Testis (tissue), 3 donors: ENCODE measurements around the gene C1QTNF12. TPM values are rescaled to one million over a fixed set of nuclear protein-coding genes. Genes with fewer than 3 reads are reported as not detected.

ENCODE experiments used
- DNase-seq: peaks from one replicate; pipeline ENCODE4 v3.0.0-alpha.2; 2019
- H3K27ac ChIP-seq, 2 donors: fragments of 200-600 bp; sonication (generic); one replicate each; pipeline ENCODE4 v1.5.1; 2019
- H3K27me3 ChIP-seq: fragments of 200-600 bp; sonication (generic); one replicate; pipeline ENCODE4 v1.5.1; 2019
- H3K36me3 ChIP-seq: fragments of 200-600 bp; sonication (generic); one replicate; pipeline ENCODE4 v1.5.1; 2017; ENCODE audit warnings: low read depth; ENCODE audit errors: missing control alignments
- H3K4me1 ChIP-seq: fragments of 200-600 bp; sonication (generic); one replicate; pipeline ENCODE4 v1.5.1; 2019
- H3K4me3 ChIP-seq, 2 donors: fragments of 200-600 bp; sonication (generic); one replicate each; pipeline ENCODE4 v1.5.1; 2017 to 2019
- H3K9me3 ChIP-seq: fragments of 200-600 bp; sonication (generic); one replicate; pipeline ENCODE4 v1.5.1; 2017
- POLR2A ChIP-seq: fragments of 450-650 bp; IDR thresholded peaks from one replicate; pipeline ENCODE4 v1.6.1; 2017; ENCODE audit warnings: antibody characterized with exemption, mild to moderate bottlenecking, moderate library complexity
- WGBS, 2 donors: methylation state at CpG; one replicate each; pipeline ENCODE4 v1.1.5; 2018; 5-methylcytosine and 5-hydroxymethylcytosine counted together
- intact Hi-C: fragments of 100-400 bp; cut with DNase I; formaldehyde crosslinking; loops from one replicate; pipeline ENCODE4 v1.15.1; 2023; ENCODE audit warnings: low total_unique reads
- polyA plus RNA-seq: library from polyadenylated mRNA; stranded (reverse); fragments of 350-450 nt; fragmentation: Illumina TruSeq; extraction: RNeasy Lipid Tissue Mini Kit (QIAGEN cat#74804); gene quantifications from one replicate; pipeline ENCODE4 v1.2.3, GENCODE V29; 2014; ENCODE audit warnings: low read depth, low replicate concordance; ENCODE audit not compliant: insufficient read depth
- total RNA-seq, 2 donors: library from RNA; depleted of rRNA; stranded (reverse); fragments of >200 nt; gene quantifications; one replicate each; pipeline ENCODE4 v1.2.3, GENCODE V29; 2016
- TF ChIP-seq, protein P1 (sequence below), 3 experiments: fragments of 450-650 bp in 2 of 3; fragments of 200-600 bp in 1 of 3; sonication (generic) in 1 of 3; IDR thresholded peaks; one replicate each; pipeline ENCODE4 v1.5.1; 2016 to 2019; ENCODE audit warnings: antibody characterized with exemption in 3 of 3, mild to moderate bottlenecking in 2 of 3, moderate library complexity in 1 of 3

The C1QTNF12 gene
- total and polyA plus RNA-seq, 3 donors from 2014 or later = 2.7 to 7.7 (median 4.7) TPM

DNA sequence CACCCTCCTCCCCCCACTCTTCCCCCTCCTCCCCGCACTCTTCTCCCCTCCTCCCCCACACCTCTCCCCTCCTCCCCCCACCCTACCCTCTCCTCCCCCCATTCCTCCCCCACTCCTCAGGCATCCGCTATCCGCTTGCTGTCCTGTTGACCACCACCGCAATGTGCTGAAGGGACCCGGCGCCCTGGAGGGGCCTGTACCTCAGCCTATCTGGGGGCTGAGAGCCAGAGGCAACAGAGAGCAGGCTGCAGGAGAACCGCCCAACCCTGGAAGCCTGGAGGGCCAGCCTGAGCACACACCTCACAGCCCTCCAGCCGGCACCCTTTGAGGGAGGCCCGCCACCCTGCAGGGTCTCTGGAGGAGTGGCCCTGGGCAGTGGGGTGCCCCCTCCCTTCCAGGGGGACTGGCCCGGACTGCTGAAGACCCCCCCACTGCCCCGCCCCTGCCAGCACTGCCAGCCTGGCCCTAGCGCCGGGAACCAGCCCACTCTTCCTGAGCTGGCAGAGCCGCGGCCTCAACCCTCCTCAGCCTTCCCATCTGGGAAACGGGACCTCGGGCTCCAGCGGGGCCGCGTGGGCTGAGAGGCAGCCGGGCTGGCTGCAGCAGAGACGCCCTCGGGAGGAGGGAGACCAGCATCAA, 1.2 kb downstream of the C1QTNF12 start:
- no peaks in the 10 kb centered on the region for H3K36me3 ChIP-seq
- 71% methylated on average over 16 of the region's 23 CpGs; no CpG with 5 or more reads in 1 of the 2 donors for WGBS, 2 donors
- peaks cover 3% of the 10 kb centered on the region for H3K4me1 ChIP-seq
- no peak overlapping the region for H3K4me3 ChIP-seq
- TF ChIP-seq POLR2A = no peak
- TF ChIP-seq, protein P1, sequence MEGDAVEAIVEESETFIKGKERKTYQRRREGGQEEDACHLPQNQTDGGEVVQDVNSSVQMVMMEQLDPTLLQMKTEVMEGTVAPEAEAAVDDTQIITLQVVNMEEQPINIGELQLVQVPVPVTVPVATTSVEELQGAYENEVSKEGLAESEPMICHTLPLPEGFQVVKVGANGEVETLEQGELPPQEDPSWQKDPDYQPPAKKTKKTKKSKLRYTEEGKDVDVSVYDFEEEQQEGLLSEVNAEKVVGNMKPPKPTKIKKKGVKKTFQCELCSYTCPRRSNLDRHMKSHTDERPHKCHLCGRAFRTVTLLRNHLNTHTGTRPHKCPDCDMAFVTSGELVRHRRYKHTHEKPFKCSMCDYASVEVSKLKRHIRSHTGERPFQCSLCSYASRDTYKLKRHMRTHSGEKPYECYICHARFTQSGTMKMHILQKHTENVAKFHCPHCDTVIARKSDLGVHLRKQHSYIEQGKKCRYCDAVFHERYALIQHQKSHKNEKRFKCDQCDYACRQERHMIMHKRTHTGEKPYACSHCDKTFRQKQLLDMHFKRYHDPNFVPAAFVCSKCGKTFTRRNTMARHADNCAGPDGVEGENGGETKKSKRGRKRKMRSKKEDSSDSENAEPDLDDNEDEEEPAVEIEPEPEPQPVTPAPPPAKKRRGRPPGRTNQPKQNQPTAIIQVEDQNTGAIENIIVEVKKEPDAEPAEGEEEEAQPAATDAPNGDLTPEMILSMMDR (IDR thresholded peaks at IDR 0.05) = no peak
- no peak for DNase-seq
- H3K27ac ChIP-seq = no peak overlapping the region
- H3K9me3 ChIP-seq = no peaks in the 10 kb centered on the region
- intact Hi-C loops = loop anchor here (10.0 kb wide), 1 partner anchor 120 kb away; no protein-coding TSS in a partner anchor
- no peaks in the 10 kb centered on the region for H3K27me3 ChIP-seq

DNA sequence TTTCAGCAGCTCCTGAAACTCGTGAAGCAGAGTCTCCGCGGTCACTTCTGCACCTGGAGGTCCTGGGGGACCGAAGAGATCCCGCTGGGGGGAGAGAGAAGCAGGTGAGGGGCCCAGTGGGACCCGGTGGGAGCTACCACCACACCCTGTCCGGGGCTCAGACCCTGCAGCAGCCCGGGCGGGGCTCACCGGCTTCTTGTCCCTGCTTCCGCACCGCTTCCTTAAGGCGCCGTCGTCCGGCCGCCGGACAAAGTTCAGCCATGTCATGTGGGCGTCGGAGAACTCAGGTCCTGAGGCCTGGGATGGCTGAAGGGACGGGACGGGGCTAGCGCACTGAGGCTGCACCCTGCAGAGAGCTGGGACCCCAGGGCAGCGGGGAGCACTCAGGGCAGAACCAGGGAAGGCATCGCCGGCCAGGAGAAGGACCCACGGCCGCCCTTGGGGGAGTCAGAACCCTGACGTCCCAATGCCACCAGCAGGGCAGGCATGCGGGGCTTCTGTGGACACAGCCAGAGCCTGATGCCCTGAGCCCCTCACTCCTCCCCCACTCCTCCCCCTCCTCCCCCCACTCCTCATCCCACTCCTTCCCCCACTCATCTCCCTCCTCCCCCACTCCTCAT, 2.2 kb downstream of the C1QTNF12 start:
- 81 to 90% methylated on average over 9 to 27 of the region's 30 CpGs for WGBS, 2 donors
- H3K4me1 ChIP-seq = peaks cover 3% of the 10 kb centered on the region
- H3K27me3 ChIP-seq = no peaks in the 10 kb centered on the region
- DNase-seq = no peak
- TF ChIP-seq, protein P1 (IDR thresholded peaks at IDR 0.05) = no peak
- TF ChIP-seq POLR2A = no peak
- no peak overlapping the region for H3K27ac ChIP-seq
- no peaks in the 10 kb centered on the region for H3K9me3 ChIP-seq
- H3K4me3 ChIP-seq = no peak overlapping the region
- no peaks in the 10 kb centered on the region for H3K36me3 ChIP-seq
- intact Hi-C loops = loop anchor here (10.0 kb wide), 1 partner anchor 120 kb away; no protein-coding TSS in a partner anchor

DNA sequence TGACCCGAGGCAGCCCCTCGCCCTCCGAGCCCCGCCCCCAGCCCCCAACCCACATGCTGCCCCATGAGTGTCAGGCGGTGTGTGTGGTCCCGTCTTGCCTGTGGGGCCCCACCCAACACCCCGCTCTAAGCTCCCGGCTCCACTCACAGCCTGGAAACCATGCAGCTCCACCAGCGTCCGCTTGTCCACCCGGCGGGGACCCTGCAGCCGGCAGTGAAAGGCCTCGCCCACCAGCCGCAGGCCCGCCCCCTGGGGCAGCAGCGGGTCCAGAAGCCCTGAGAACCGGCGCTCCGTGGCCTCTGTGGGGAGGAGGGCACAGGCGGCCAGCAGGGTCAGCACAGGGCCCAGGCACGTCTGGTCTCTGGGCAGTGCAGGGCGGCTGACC, 2.7 kb downstream of the C1QTNF12 start:
- TF ChIP-seq, protein P1 (IDR thresholded peaks at IDR 0.05) = no peak
- no peak for TF ChIP-seq POLR2A
- Histone ChIP-seq H3K4me1 (peaks cover 3% of the 10 kb centered on the region), H3K27me3 (no peaks in the 10 kb centered on the region), H3K27ac (no peak overlapping the region), H3K36me3 (no peaks in the 10 kb centered on the region), H3K9me3 (no peaks in the 10 kb centered on the region), H3K4me3 (no peak overlapping the region)
- WGBS, 2 donors = 84 to 100% methylated on average over 1 to 23 of the region's 23 CpGs
- DNase-seq = no peak
- intact Hi-C loops = loop anchor here (10.0 kb wide), 1 partner anchor 119 kb away; no protein-coding TSS in a partner anchor

DNA sequence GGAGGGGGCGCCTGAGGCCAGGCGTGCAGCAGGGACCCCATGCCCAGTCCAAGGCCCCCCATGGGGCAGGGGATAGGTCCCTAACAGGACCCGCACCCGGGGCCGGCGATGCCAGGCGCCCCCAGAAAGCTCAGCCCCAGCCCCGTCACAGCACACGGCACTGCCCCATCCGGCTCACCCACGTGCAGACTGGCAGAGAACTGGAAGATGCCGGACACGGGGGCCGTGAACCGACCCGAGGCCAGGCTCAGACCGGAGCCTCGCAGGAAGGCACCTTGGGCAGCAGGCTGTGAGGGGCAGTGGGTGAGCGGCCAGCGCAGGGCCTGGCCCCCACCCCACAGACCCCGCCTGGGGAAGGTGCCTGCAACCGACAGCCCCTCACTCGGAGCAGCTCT, 3.3 kb downstream of the C1QTNF12 start:
- DNase-seq = no peak
- H3K27me3 ChIP-seq = no peaks in the 10 kb centered on the region
- intact Hi-C loops = loop anchor here (10.0 kb wide), 1 partner anchor 118 kb away; no protein-coding TSS in a partner anchor
- peaks cover 3% of the 10 kb centered on the region for H3K4me1 ChIP-seq
- 92 to 97% methylated on average over 11 to 23 of the region's 23 CpGs for WGBS, 2 donors
- no peaks in the 10 kb centered on the region for H3K9me3 ChIP-seq
- no peaks in the 10 kb centered on the region for H3K36me3 ChIP-seq
- TF ChIP-seq, protein P1 (IDR thresholded peaks at IDR 0.05) = no peak
- TF ChIP-seq POLR2A = no peak
- no peak overlapping the region for H3K4me3 ChIP-seq
- H3K27ac ChIP-seq = no peak overlapping the region
